ENCODE measurements around the gene SERINC1.

DNA sequence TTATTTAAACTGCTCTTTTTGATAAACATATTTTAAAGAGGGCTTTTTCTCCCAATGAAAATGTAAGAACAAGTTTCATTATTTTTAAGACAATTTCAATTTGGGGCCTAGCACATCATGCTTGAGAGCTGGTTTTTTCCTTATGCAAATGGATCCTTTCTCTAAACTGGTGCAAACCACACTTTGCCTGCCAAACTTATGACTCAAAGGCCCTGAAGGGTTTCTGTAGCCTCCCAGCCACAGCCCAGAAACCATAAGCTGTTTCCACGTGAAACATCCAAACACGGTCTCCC, 72.6 kb downstream of the SERINC1 start:
- TF ChIP-seq, protein P1, sequence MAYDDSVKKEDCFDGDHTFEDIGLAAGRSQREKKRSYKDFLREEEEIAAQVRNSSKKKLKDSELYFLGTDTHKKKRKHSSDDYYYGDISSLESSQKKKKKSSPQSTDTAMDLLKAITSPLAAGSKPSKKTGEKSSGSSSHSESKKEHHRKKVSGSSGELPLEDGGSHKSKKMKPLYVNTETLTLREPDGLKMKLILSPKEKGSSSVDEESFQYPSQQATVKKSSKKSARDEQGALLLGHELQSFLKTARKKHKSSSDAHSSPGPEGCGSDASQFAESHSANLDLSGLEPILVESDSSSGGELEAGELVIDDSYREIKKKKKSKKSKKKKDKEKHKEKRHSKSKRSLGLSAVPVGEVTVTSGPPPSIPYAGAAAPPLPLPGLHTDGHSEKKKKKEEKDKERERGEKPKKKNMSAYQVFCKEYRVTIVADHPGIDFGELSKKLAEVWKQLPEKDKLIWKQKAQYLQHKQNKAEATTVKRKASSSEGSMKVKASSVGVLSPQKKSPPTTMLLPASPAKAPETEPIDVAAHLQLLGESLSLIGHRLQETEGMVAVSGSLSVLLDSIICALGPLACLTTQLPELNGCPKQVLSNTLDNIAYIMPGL (CRISPR knock-in tag; IDR thresholded peaks at IDR 0.05; ENCODE audit: borderline replicate concordance): no peak
- TF ChIP-seq MYC (IDR thresholded peaks at IDR 0.05; ENCODE audit: borderline replicate concordance, low read length) (no peak), HOXA7 (CRISPR knock-in tag; IDR thresholded peaks at IDR 0.05) (no peak), POLR2A (IDR thresholded peaks at IDR 0.05; ENCODE audit: low read length) (no peak), CEBPB (IDR thresholded peaks at IDR 0.05) (no peak), EP300 (IDR thresholded peaks at IDR 0.05) (no peak)
- TF ChIP-seq, protein P2, sequence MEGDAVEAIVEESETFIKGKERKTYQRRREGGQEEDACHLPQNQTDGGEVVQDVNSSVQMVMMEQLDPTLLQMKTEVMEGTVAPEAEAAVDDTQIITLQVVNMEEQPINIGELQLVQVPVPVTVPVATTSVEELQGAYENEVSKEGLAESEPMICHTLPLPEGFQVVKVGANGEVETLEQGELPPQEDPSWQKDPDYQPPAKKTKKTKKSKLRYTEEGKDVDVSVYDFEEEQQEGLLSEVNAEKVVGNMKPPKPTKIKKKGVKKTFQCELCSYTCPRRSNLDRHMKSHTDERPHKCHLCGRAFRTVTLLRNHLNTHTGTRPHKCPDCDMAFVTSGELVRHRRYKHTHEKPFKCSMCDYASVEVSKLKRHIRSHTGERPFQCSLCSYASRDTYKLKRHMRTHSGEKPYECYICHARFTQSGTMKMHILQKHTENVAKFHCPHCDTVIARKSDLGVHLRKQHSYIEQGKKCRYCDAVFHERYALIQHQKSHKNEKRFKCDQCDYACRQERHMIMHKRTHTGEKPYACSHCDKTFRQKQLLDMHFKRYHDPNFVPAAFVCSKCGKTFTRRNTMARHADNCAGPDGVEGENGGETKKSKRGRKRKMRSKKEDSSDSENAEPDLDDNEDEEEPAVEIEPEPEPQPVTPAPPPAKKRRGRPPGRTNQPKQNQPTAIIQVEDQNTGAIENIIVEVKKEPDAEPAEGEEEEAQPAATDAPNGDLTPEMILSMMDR (IDR thresholded peaks at IDR 0.05): no peak
- TF ChIP-seq, protein P3, sequence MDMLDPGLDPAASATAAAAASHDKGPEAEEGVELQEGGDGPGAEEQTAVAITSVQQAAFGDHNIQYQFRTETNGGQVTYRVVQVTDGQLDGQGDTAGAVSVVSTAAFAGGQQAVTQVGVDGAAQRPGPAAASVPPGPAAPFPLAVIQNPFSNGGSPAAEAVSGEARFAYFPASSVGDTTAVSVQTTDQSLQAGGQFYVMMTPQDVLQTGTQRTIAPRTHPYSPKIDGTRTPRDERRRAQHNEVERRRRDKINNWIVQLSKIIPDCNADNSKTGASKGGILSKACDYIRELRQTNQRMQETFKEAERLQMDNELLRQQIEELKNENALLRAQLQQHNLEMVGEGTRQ (IDR thresholded peaks at IDR 0.05): no peak
